Measurements from ENCODE around the gene EPG5.
"Not testable (repeated sequence)": the region's sequence is repeated elsewhere in the genome, so short reads cannot be mapped to it uniquely, and the experiment has no call there.

EPG5 gene

GRCh38 chr18:45821026-45821425 is 146.1 kb downstream of the EPG5 start:
- H3K27ac ChIP-seq: no peak overlapping the region
- no peak for TF ChIP-seq ZFX (IDR thresholded peaks at IDR 0.05; ENCODE audit: borderline replicate concordance)
- TF ChIP-seq, protein P1, sequence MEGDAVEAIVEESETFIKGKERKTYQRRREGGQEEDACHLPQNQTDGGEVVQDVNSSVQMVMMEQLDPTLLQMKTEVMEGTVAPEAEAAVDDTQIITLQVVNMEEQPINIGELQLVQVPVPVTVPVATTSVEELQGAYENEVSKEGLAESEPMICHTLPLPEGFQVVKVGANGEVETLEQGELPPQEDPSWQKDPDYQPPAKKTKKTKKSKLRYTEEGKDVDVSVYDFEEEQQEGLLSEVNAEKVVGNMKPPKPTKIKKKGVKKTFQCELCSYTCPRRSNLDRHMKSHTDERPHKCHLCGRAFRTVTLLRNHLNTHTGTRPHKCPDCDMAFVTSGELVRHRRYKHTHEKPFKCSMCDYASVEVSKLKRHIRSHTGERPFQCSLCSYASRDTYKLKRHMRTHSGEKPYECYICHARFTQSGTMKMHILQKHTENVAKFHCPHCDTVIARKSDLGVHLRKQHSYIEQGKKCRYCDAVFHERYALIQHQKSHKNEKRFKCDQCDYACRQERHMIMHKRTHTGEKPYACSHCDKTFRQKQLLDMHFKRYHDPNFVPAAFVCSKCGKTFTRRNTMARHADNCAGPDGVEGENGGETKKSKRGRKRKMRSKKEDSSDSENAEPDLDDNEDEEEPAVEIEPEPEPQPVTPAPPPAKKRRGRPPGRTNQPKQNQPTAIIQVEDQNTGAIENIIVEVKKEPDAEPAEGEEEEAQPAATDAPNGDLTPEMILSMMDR (IDR thresholded peaks at IDR 0.05): no peak

DNA sequence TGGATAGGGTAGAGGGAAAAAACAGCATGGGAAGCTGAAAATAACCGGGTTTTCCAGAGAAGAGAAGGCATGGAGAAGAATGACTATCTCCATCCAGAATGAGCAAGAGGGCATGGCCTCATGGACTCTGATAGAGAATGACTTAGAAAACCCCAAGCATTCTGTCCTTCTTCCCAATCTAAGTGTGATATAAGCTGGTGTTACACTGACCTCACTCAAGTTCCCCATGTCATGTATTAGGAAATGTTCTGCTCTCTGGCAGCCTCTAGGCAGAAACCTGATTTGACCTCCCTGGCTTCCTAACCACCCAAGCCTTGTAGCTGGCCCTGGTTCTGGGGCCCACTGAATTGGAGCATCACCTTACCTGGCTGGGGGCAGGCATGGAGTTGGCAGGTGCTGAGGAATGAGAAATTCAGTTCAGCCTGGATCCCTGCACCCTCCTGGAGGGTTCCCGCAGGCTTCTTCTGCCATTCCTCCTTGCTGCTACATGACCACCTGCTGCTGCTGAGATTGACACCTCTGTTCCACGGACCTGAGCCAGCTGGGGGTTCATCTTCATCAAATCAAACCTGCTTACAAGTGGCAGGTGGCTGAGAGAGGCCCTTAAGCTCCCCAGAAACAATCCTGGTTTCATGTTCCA is 146.9 kb downstream of the EPG5 start:
- H3K27ac ChIP-seq: no peak overlapping the region

DNA sequence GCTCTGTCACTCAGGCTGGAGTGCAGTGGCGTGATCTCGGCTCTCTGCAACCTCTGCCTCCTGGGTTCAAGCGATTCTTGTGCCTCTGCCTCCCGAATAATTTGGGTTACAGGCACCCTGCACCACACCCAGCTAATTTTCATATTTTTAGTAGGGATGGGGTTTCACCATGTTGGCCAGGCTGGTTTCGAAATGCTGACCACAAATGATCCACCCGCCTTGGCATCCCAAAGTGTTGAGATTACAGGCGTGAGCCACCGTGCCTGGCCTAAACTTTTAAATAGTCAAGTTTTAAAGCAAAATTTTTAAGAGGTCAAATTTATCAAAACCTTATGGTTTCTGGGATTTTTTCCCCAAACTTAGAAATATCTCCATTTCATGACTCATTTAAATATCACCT is 148.4 kb downstream of the EPG5 start:
- H3K27ac ChIP-seq: not testable (repeated sequence)

More for the DNA sequence above, 146.9 kb downstream of the EPG5 start:
- TF ChIP-seq, protein P1 (IDR thresholded peaks at IDR 0.05): no peak
- no peak for TF ChIP-seq ZFX (IDR thresholded peaks at IDR 0.05; ENCODE audit: borderline replicate concordance)

GRCh38 chr18:45817543-45817942 is 149.6 kb downstream of the EPG5 start:
- H3K27ac ChIP-seq: no peak overlapping the region
- TF ChIP-seq ZFX (IDR thresholded peaks at IDR 0.05; ENCODE audit: borderline replicate concordance): no peak
- TF ChIP-seq, protein P1 (IDR thresholded peaks at IDR 0.05): no peak

- H3K27ac ChIP-seq: not testable (repeated sequence)
Observed at GRCh38 chr18:45814733-45815132, 152.4 kb downstream of the EPG5 start.

GRCh38 chr18:45807144-45807543 is 160.0 kb downstream of the EPG5 start:
- not testable (repeated sequence) for H3K27ac ChIP-seq
- TF ChIP-seq, protein P1 (IDR thresholded peaks at IDR 0.05): peak; percentile 47

GRCh38 chr18:45806226-45806625 is 160.9 kb downstream of the EPG5 start:
- H3K27ac ChIP-seq: no peak overlapping the region
- TF ChIP-seq, protein P1 (IDR thresholded peaks at IDR 0.05): no peak
- TF ChIP-seq ZFX (IDR thresholded peaks at IDR 0.05; ENCODE audit: borderline replicate concordance): no peak

DNA sequence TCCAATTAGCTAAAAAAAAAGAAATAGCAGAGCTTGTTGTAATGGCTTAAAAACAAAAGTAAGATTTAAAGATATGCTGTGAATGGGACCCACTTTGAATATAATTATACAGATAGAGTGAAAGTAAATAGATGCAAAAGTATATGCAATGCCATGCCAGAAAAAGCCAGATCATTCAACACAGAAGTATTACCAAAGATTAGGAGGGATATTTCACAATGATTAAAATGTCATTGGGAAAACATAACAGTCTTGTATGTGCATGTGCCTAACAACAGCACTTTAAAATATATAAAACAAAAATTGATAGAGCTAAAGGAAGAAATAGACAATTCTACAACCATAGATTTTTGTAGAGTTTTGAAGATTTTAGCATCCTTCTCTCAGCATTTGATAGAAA is 161.6 kb downstream of the EPG5 start:
- TF ChIP-seq, protein P1 (IDR thresholded peaks at IDR 0.05): no peak
- no peak for TF ChIP-seq ZFX (IDR thresholded peaks at IDR 0.05; ENCODE audit: borderline replicate concordance)
- H3K27ac ChIP-seq: no peak overlapping the region
